B cell (primary cell): ENCODE measurements around the gene FGFR2. TPM values are rescaled to one million over a fixed set of nuclear protein-coding genes. Genes with fewer than 3 reads are reported as not detected.

Experiments used
- ATAC-seq: fragments of 200-7000 bp; cut with Tn5 transposase; one replicate; pipeline ENCODE4 v1.10.0; 2021; ENCODE audit warnings: low read depth, mild to moderate bottlenecking, moderate number of reproducible peaks, moderate library complexity
- CTCF ChIA-PET: fragments of 350-600 bp; sonication (Branson Sonifier 250); formaldehyde crosslinking; loops from one replicate; lab custom pipeline; 2021; ENCODE audit warnings: antibody characterized with exemption, inconsistent platforms; lab: Charles Lee
- POLR2A ChIA-PET: fragments of 350-600 bp; sonication (Branson Sonifier 250); formaldehyde crosslinking; loops from one replicate; lab custom pipeline; 2021; ENCODE audit warnings: antibody characterized with exemption; lab: Charles Lee
- DNase-seq: peaks from one replicate; pipeline ENCODE4 v3.0.0; 2013
- H2AFZ ChIP-seq: 2 replicates; pipeline ENCODE4 v1.6.1; 2012; ENCODE audit warnings: mild to moderate bottlenecking, low read depth, low read length; ENCODE audit not compliant: insufficient read depth, poor library complexity, severe bottlenecking
- H3K27ac ChIP-seq, 2 donors: 1 replicate in 1 of 2; 2 replicates in 1 of 2; pipeline ENCODE4 v1.5.1; 2012 to 2013; ENCODE audit warnings: low read length in 2 of 2, mild to moderate bottlenecking in 2 of 2, moderate library complexity in 1 of 2
- H3K27me3 ChIP-seq, 4 experiments: fragments of 200-600 bp in 1 of 4; sonication (generic) in 1 of 4; replicated peaks in 1 of 4; 1 replicate in 2 of 4; 2 replicates in 2 of 4; pipeline versions ENCODE4 v1.6.1 to v1.7.0; 2013 to 2016; ENCODE audit warnings: low read length in 3 of 4, mild to moderate bottlenecking in 2 of 4, mixed read lengths in 1 of 4, moderate library complexity in 1 of 4; ENCODE audit not compliant: insufficient read depth in 4 of 4, control insufficient read depth in 3 of 4; ENCODE audit errors: control extremely low read depth in 1 of 4
- H3K36me3 ChIP-seq, 2 experiments: replicated peaks in 1 of 2; 1 replicate in 1 of 2; 2 replicates in 1 of 2; pipeline versions ENCODE4 v1.6.1 to v1.7.1; 2013; ENCODE audit warnings: low read length in 1 of 2; ENCODE audit not compliant: insufficient read depth in 2 of 2, control insufficient read depth in 1 of 2; ENCODE audit errors: control extremely low read depth in 1 of 2, extremely low read depth in 1 of 2
- H3K4me1 ChIP-seq, 2 donors: fragments of 200-600 bp in 1 of 2; sonication (generic) in 1 of 2; 1 replicate in 1 of 2; 2 replicates in 1 of 2; pipeline versions ENCODE4 v1.5.1 to v1.6.1; 2013 to 2017; ENCODE audit warnings: low read length in 2 of 2; ENCODE audit not compliant: control insufficient read depth in 2 of 2, insufficient read depth in 2 of 2
- H3K4me2 ChIP-seq: replicated peaks from 2 replicates; pipeline ENCODE3; 2012; ENCODE audit warnings: mild to moderate bottlenecking, low read depth, low read length; ENCODE audit not compliant: poor library complexity, severe bottlenecking
- H3K4me3 ChIP-seq, 5 experiments: fragments of 200-600 bp in 1 of 5; sonication (generic) in 1 of 5; 1 replicate in 3 of 5; 2 replicates in 2 of 5; pipeline versions ENCODE4 v1.5.1 to v1.7.0; 2011 to 2016; ENCODE audit warnings: low read length in 4 of 5, mild to moderate bottlenecking in 4 of 5, low read depth in 2 of 5, control low read depth in 1 of 5, moderate library complexity in 1 of 5; ENCODE audit not compliant: insufficient read depth in 1 of 5; ENCODE audit errors: control extremely low read depth in 1 of 5, extremely low read depth in 1 of 5
- H3K79me2 ChIP-seq: fragments of 200-600 bp; sonication (generic); one replicate; pipeline ENCODE4 v1.6.0; 2016; ENCODE audit warnings: low read length; ENCODE audit not compliant: control insufficient read depth, insufficient read depth
- H3K9ac ChIP-seq: fragments of 200-600 bp; sonication (generic); 2 replicates; pipeline ENCODE4 v1.6.1; 2017; ENCODE audit warnings: mild to moderate bottlenecking, low read length, moderate library complexity
- H3K9me3 ChIP-seq, 3 donors: one replicate each; pipeline versions ENCODE4 v1.6.1 to v1.7.1; 2013; ENCODE audit warnings: low read length in 2 of 3; ENCODE audit not compliant: control insufficient read depth in 2 of 3, insufficient read depth in 1 of 3; ENCODE audit errors: control extremely low read depth in 1 of 3
- H4K20me1 ChIP-seq: 2 replicates; pipeline ENCODE4 v1.6.0; 2012; ENCODE audit warnings: mild to moderate bottlenecking, low read length; ENCODE audit not compliant: insufficient read depth, control insufficient read depth, poor library complexity, severe bottlenecking
- H3K27ac Mint-ChIP-seq: one replicate; pipeline ENCODE4 v1.8.0; 2021; ENCODE audit warnings: mixed read lengths
- H3K27me3 Mint-ChIP-seq: one replicate; pipeline ENCODE4 v1.8.0; 2021; ENCODE audit warnings: mixed read lengths
- H3K4me1 Mint-ChIP-seq: one replicate; pipeline ENCODE4 v1.8.0; 2021; ENCODE audit warnings: mixed read lengths
- H3K4me3 Mint-ChIP-seq: one replicate; pipeline ENCODE4 v1.8.0; 2021; ENCODE audit warnings: mixed read lengths
- H3K9me3 Mint-ChIP-seq: one replicate; pipeline ENCODE4 v1.8.0; 2022; ENCODE audit warnings: mixed read lengths; ENCODE audit not compliant: insufficient read depth
- EZH2 ChIP-seq: IDR thresholded peaks from 2 replicates; pipeline ENCODE4 v1.6.1; 2012; ENCODE audit warnings: borderline replicate concordance, low read depth, mild to moderate bottlenecking, moderate library complexity, low read length; ENCODE audit not compliant: insufficient read depth, poor library complexity, severe bottlenecking
- WGBS: methylation state at CpG from one replicate; pipeline ENCODE4 v1.1.5; 2013; ENCODE audit warnings: missing lambda C conversion rate; ENCODE audit not compliant: insufficient coverage; 5-methylcytosine and 5-hydroxymethylcytosine counted together
- intact Hi-C: fragments of 100-400 bp; cut with micrococcal nuclease; formaldehyde crosslinking; loops from one replicate; pipeline ENCODE4 v1.10.0; 2022
- polyA plus RNA-seq: library from polyadenylated mRNA; depleted of rRNA; stranded (reverse); fragments of >200 nt; gene quantifications from 2 replicates; pipeline ENCODE4 v1.2.3, GENCODE V29; 2012
- total RNA-seq, 2 donors: library from RNA; stranded (reverse); fragments of 120-200 nt in 1 of 2; gene quantifications; 1 replicate in 1 of 2; 2 replicates in 1 of 2; pipeline versions ENCODE4 v1.2.3 to v1.2.4, GENCODE V29; 2013 to 2022
- TF ChIP-seq, protein P1 (sequence below): fragments of 200-600 bp; IDR thresholded peaks from one replicate; pipeline ENCODE4 v1.8.0; 2022; ENCODE audit warnings: antibody characterized with exemption, mild to moderate bottlenecking

FGFR2 gene
- total and polyA plus RNA-seq, 2 donors (not counting 1 experiment from before 2014, with no cell fraction given): not detected

DNA sequence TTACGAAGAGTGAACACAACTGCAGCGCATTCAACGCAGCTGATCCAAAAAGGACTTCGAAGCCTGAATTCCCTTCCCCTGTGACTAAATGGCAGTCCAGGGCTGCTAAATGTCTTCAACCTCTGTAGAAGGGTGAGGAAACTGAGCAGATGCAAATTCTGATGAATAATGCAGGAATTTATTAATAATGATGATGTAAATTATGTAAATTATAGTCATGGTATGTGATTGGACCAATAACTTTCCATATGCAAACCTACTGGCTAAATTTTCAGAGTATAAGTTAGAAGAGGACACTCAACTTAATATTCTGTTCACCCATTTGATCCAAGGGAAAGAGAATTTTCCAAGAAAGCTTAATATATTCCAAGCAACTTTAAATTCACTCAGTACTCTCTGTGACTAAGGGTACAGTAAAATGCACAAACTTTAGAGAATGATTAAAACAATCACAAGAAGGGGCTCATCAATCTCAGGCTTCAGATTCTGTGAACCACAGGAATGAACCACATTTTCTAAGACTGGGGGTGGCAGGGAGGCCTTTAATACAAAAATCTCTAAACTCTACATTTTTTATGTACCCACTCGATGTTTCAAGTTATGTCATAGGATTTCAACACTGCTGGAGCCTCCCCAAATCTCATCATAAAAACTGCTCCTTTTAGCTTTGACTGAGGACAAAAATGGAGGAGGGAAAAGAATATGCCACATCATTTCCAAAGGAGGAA is 3.5 kb downstream of the FGFR2 start:
- Histone ChIP-seq H3K4me3 (no peak overlapping the region), H3K4me1 (peaks cover 0 to 6% of the 10 kb centered on the region in 2 donors), H3K79me2 (no peaks in the 10 kb centered on the region), H3K36me3 (no peaks in the 10 kb centered on the region), H3K27ac (no peak overlapping the region), H3K27me3 (peaks cover 0 to 28% (median 8%) of the 10 kb centered on the region in 4 experiments), H4K20me1 (no peaks in the 10 kb centered on the region), H3K4me2 (no peak overlapping the region), H3K9ac (no peak overlapping the region), H3K9me3 (no peaks in the 10 kb centered on the region), H2AFZ (no peak overlapping the region)
- TF ChIP-seq EZH2: no peak
- TF ChIP-seq, protein P1, sequence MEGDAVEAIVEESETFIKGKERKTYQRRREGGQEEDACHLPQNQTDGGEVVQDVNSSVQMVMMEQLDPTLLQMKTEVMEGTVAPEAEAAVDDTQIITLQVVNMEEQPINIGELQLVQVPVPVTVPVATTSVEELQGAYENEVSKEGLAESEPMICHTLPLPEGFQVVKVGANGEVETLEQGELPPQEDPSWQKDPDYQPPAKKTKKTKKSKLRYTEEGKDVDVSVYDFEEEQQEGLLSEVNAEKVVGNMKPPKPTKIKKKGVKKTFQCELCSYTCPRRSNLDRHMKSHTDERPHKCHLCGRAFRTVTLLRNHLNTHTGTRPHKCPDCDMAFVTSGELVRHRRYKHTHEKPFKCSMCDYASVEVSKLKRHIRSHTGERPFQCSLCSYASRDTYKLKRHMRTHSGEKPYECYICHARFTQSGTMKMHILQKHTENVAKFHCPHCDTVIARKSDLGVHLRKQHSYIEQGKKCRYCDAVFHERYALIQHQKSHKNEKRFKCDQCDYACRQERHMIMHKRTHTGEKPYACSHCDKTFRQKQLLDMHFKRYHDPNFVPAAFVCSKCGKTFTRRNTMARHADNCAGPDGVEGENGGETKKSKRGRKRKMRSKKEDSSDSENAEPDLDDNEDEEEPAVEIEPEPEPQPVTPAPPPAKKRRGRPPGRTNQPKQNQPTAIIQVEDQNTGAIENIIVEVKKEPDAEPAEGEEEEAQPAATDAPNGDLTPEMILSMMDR: no peak
- intact Hi-C loops: no loop called here
- Mint-ChIP-seq H3K9me3 (no peaks in the 10 kb centered on the region), H3K4me1 (peaks cover 5% of the 10 kb centered on the region), H3K27ac (no peak overlapping the region), H3K4me3 (no peak overlapping the region), H3K27me3 (peaks cover 27% of the 10 kb centered on the region)
- ATAC-seq (no peak), DNase-seq (no peak)
- WGBS: 97% methylated on average over 4 of the region's 5 CpGs
- CTCF ChIA-PET: no interaction called here
- POLR2A ChIA-PET: no interaction called here

GRCh38 chr10:121594076-121594475 is 4.2 kb downstream of the FGFR2 start:
- Mint-ChIP-seq H3K9me3 (no peaks in the 10 kb centered on the region), H3K4me1 (peaks cover 5% of the 10 kb centered on the region), H3K4me3 (no peak overlapping the region), H3K27me3 (peaks cover 23% of the 10 kb centered on the region), H3K27ac (no peak overlapping the region)
- Histone ChIP-seq H4K20me1 (no peaks in the 10 kb centered on the region), H3K27ac (no peak overlapping the region), H2AFZ (no peak overlapping the region), H3K9me3 (no peaks in the 10 kb centered on the region), H3K4me2 (no peak overlapping the region), H3K79me2 (no peaks in the 10 kb centered on the region), H3K36me3 (no peaks in the 10 kb centered on the region), H3K27me3 (peaks cover 0 to 28% (median 8%) of the 10 kb centered on the region in 4 experiments), H3K4me1 (peaks cover 0 to 6% of the 10 kb centered on the region in 2 donors), H3K9ac (no peak overlapping the region), H3K4me3 (no peak overlapping the region)
- no peak for ATAC-seq
- WGBS: 91% methylated on average over 7 of the region's 8 CpGs
- TF ChIP-seq EZH2: no peak
- TF ChIP-seq, protein P1: no peak
- CTCF ChIA-PET: no interaction called here
- intact Hi-C loops: no loop called here
- POLR2A ChIA-PET: no interaction called here
- no peak for DNase-seq
